B cell (primary cell): ENCODE results near the gene SCUBE1. TPM values are rescaled to one million over a fixed set of nuclear protein-coding genes. Genes with fewer than 3 reads are reported as not detected.

Experiments used
- ATAC-seq: fragments of 200-7000 bp; cut with Tn5 transposase; one replicate; pipeline ENCODE4 v1.10.0; 2021; ENCODE audit warnings: low read depth, mild to moderate bottlenecking, moderate number of reproducible peaks, moderate library complexity
- CTCF ChIA-PET: fragments of 350-600 bp; sonication (Branson Sonifier 250); formaldehyde crosslinking; loops from one replicate; lab custom pipeline; 2021; ENCODE audit warnings: antibody characterized with exemption, inconsistent platforms; lab: Charles Lee
- POLR2A ChIA-PET: fragments of 350-600 bp; sonication (Branson Sonifier 250); formaldehyde crosslinking; loops from one replicate; lab custom pipeline; 2021; ENCODE audit warnings: antibody characterized with exemption; lab: Charles Lee
- DNase-seq: peaks from one replicate; pipeline ENCODE4 v3.0.0; 2013
- H2AFZ ChIP-seq: 2 replicates; pipeline ENCODE4 v1.6.1; 2012; ENCODE audit warnings: mild to moderate bottlenecking, low read depth, low read length; ENCODE audit not compliant: insufficient read depth, poor library complexity, severe bottlenecking
- H3K27ac ChIP-seq, 2 donors: 1 replicate in 1 of 2; 2 replicates in 1 of 2; pipeline ENCODE4 v1.5.1; 2012 to 2013; ENCODE audit warnings: low read length in 2 of 2, mild to moderate bottlenecking in 2 of 2, moderate library complexity in 1 of 2
- H3K27me3 ChIP-seq, 4 experiments: fragments of 200-600 bp in 1 of 4; sonication (generic) in 1 of 4; replicated peaks in 1 of 4; 1 replicate in 2 of 4; 2 replicates in 2 of 4; pipeline versions ENCODE4 v1.6.1 to v1.7.0; 2013 to 2016; ENCODE audit warnings: low read length in 3 of 4, mild to moderate bottlenecking in 2 of 4, mixed read lengths in 1 of 4, moderate library complexity in 1 of 4; ENCODE audit not compliant: insufficient read depth in 4 of 4, control insufficient read depth in 3 of 4; ENCODE audit errors: control extremely low read depth in 1 of 4
- H3K36me3 ChIP-seq, 2 experiments: replicated peaks in 1 of 2; 1 replicate in 1 of 2; 2 replicates in 1 of 2; pipeline versions ENCODE4 v1.6.1 to v1.7.1; 2013; ENCODE audit warnings: low read length in 1 of 2; ENCODE audit not compliant: insufficient read depth in 2 of 2, control insufficient read depth in 1 of 2; ENCODE audit errors: control extremely low read depth in 1 of 2, extremely low read depth in 1 of 2
- H3K4me1 ChIP-seq, 2 donors: fragments of 200-600 bp in 1 of 2; sonication (generic) in 1 of 2; 1 replicate in 1 of 2; 2 replicates in 1 of 2; pipeline versions ENCODE4 v1.5.1 to v1.6.1; 2013 to 2017; ENCODE audit warnings: low read length in 2 of 2; ENCODE audit not compliant: control insufficient read depth in 2 of 2, insufficient read depth in 2 of 2
- H3K4me2 ChIP-seq: replicated peaks from 2 replicates; pipeline ENCODE3; 2012; ENCODE audit warnings: mild to moderate bottlenecking, low read depth, low read length; ENCODE audit not compliant: poor library complexity, severe bottlenecking
- H3K4me3 ChIP-seq, 5 experiments: fragments of 200-600 bp in 1 of 5; sonication (generic) in 1 of 5; 1 replicate in 3 of 5; 2 replicates in 2 of 5; pipeline versions ENCODE4 v1.5.1 to v1.7.0; 2011 to 2016; ENCODE audit warnings: low read length in 4 of 5, mild to moderate bottlenecking in 4 of 5, low read depth in 2 of 5, control low read depth in 1 of 5, moderate library complexity in 1 of 5; ENCODE audit not compliant: insufficient read depth in 1 of 5; ENCODE audit errors: control extremely low read depth in 1 of 5, extremely low read depth in 1 of 5
- H3K79me2 ChIP-seq: fragments of 200-600 bp; sonication (generic); one replicate; pipeline ENCODE4 v1.6.0; 2016; ENCODE audit warnings: low read length; ENCODE audit not compliant: control insufficient read depth, insufficient read depth
- H3K9ac ChIP-seq: fragments of 200-600 bp; sonication (generic); 2 replicates; pipeline ENCODE4 v1.6.1; 2017; ENCODE audit warnings: mild to moderate bottlenecking, low read length, moderate library complexity
- H3K9me3 ChIP-seq, 3 donors: one replicate each; pipeline versions ENCODE4 v1.6.1 to v1.7.1; 2013; ENCODE audit warnings: low read length in 2 of 3; ENCODE audit not compliant: control insufficient read depth in 2 of 3, insufficient read depth in 1 of 3; ENCODE audit errors: control extremely low read depth in 1 of 3
- H4K20me1 ChIP-seq: 2 replicates; pipeline ENCODE4 v1.6.0; 2012; ENCODE audit warnings: mild to moderate bottlenecking, low read length; ENCODE audit not compliant: insufficient read depth, control insufficient read depth, poor library complexity, severe bottlenecking
- H3K27ac Mint-ChIP-seq: one replicate; pipeline ENCODE4 v1.8.0; 2021; ENCODE audit warnings: mixed read lengths
- H3K27me3 Mint-ChIP-seq: one replicate; pipeline ENCODE4 v1.8.0; 2021; ENCODE audit warnings: mixed read lengths
- H3K4me1 Mint-ChIP-seq: one replicate; pipeline ENCODE4 v1.8.0; 2021; ENCODE audit warnings: mixed read lengths
- H3K4me3 Mint-ChIP-seq: one replicate; pipeline ENCODE4 v1.8.0; 2021; ENCODE audit warnings: mixed read lengths
- H3K9me3 Mint-ChIP-seq: one replicate; pipeline ENCODE4 v1.8.0; 2022; ENCODE audit warnings: mixed read lengths; ENCODE audit not compliant: insufficient read depth
- EZH2 ChIP-seq: IDR thresholded peaks from 2 replicates; pipeline ENCODE4 v1.6.1; 2012; ENCODE audit warnings: borderline replicate concordance, low read depth, mild to moderate bottlenecking, moderate library complexity, low read length; ENCODE audit not compliant: insufficient read depth, poor library complexity, severe bottlenecking
- WGBS: methylation state at CpG from one replicate; pipeline ENCODE4 v1.1.5; 2013; ENCODE audit warnings: missing lambda C conversion rate; ENCODE audit not compliant: insufficient coverage; 5-methylcytosine and 5-hydroxymethylcytosine counted together
- intact Hi-C: fragments of 100-400 bp; cut with micrococcal nuclease; formaldehyde crosslinking; loops from one replicate; pipeline ENCODE4 v1.10.0; 2022
- polyA plus RNA-seq: library from polyadenylated mRNA; depleted of rRNA; stranded (reverse); fragments of >200 nt; gene quantifications from 2 replicates; pipeline ENCODE4 v1.2.3, GENCODE V29; 2012
- total RNA-seq, 2 donors: library from RNA; stranded (reverse); fragments of 120-200 nt in 1 of 2; gene quantifications; 1 replicate in 1 of 2; 2 replicates in 1 of 2; pipeline versions ENCODE4 v1.2.3 to v1.2.4, GENCODE V29; 2013 to 2022
- TF ChIP-seq, protein P1 (sequence below): fragments of 200-600 bp; IDR thresholded peaks from one replicate; pipeline ENCODE4 v1.8.0; 2022; ENCODE audit warnings: antibody characterized with exemption, mild to moderate bottlenecking

Gene SCUBE1
- total and polyA plus RNA-seq, 2 donors (not counting 1 experiment from before 2014, with no cell fraction given) = not detected

DNA sequence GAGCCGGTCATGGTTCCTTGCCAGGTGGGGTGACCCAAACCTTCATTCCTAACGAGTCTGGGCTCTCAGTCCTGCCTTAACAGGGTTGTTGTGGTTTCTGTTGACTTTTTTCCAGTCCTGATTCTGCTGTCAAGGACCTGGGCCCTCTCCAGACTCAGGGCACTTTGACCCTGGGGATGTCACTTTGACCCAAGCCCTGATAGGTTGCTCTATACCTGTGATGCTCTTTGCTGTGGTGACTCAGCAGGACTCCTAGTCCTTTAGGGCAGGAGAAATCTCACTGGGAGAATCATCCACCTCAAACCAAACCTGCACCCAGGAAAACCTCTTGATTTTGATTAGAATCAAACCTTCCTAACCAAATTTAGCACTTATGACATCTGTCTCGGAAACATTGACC lies 48.1 kb upstream of the SCUBE1 start:
- POLR2A ChIA-PET = no interaction called here
- H3K4me3 Mint-ChIP-seq = no peak overlapping the region
- 80% methylated on average over 3 of the region's 3 CpGs for whole genome bisulfite sequencing

GRCh38 chr22:43390872-43391271 lies 47.7 kb upstream of the SCUBE1 start:
- no peaks in the 10 kb centered on the region for H3K79me2 ChIP-seq
- H2AFZ ChIP-seq = no peak overlapping the region
- peaks cover 11% of the 10 kb centered on the region for H3K27me3 Mint-ChIP-seq
- ChIA-PET POLR2A (no interaction called here), CTCF (no interaction called here)
- no peaks in the 10 kb centered on the region for H4K20me1 ChIP-seq
- no peak overlapping the region for H3K9ac ChIP-seq
- H3K27ac Mint-ChIP-seq = no peak overlapping the region
- H3K4me2 ChIP-seq = no peak overlapping the region
- TF ChIP-seq EZH2 = no peak
- TF ChIP-seq, protein P1, sequence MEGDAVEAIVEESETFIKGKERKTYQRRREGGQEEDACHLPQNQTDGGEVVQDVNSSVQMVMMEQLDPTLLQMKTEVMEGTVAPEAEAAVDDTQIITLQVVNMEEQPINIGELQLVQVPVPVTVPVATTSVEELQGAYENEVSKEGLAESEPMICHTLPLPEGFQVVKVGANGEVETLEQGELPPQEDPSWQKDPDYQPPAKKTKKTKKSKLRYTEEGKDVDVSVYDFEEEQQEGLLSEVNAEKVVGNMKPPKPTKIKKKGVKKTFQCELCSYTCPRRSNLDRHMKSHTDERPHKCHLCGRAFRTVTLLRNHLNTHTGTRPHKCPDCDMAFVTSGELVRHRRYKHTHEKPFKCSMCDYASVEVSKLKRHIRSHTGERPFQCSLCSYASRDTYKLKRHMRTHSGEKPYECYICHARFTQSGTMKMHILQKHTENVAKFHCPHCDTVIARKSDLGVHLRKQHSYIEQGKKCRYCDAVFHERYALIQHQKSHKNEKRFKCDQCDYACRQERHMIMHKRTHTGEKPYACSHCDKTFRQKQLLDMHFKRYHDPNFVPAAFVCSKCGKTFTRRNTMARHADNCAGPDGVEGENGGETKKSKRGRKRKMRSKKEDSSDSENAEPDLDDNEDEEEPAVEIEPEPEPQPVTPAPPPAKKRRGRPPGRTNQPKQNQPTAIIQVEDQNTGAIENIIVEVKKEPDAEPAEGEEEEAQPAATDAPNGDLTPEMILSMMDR = no peak
- intact Hi-C loops = no loop called here
- DNase-seq (no peak), ATAC-seq (no peak)
- no peak overlapping the region for H3K4me3 ChIP-seq
- H3K9me3 ChIP-seq = no peaks in the 10 kb centered on the region
- H3K9me3 Mint-ChIP-seq = no peaks in the 10 kb centered on the region
- H3K27me3 ChIP-seq = peaks cover 0 to 21% (median 6%) of the 10 kb centered on the region in 4 experiments
- peaks cover 1% of the 10 kb centered on the region in 2 donors for H3K4me1 ChIP-seq
- no peak overlapping the region for H3K27ac ChIP-seq
- WGBS = 84% methylated on average over 4 of the region's 4 CpGs
- no peaks in the 10 kb centered on the region for H3K36me3 ChIP-seq
- peaks cover under 1% of the 10 kb centered on the region for H3K4me1 Mint-ChIP-seq
- H3K4me3 Mint-ChIP-seq = no peak overlapping the region

More for the DNA sequence above, 48.1 kb upstream of the SCUBE1 start:
- H3K4me1 ChIP-seq = no peaks in the 10 kb centered on the region
- no peaks in the 10 kb centered on the region for H4K20me1 ChIP-seq
- CTCF ChIA-PET = no interaction called here
- Mint-ChIP-seq H3K9me3 (no peaks in the 10 kb centered on the region), H3K4me1 (no peaks in the 10 kb centered on the region), H3K27ac (no peak overlapping the region), H3K27me3 (peaks cover 10% of the 10 kb centered on the region)
- peaks cover 0 to 21% (median 6%) of the 10 kb centered on the region in 4 experiments for H3K27me3 ChIP-seq
- H3K9ac ChIP-seq = no peak overlapping the region
- no peak overlapping the region for H3K4me2 ChIP-seq
- no peak for DNase-seq
- no peak overlapping the region for H2AFZ ChIP-seq
- ATAC-seq = no peak
- no peak for TF ChIP-seq EZH2
- TF ChIP-seq, protein P1 = no peak
- no peaks in the 10 kb centered on the region for H3K36me3 ChIP-seq
- no peak overlapping the region for H3K27ac ChIP-seq
- H3K79me2 ChIP-seq = no peaks in the 10 kb centered on the region
- H3K4me3 ChIP-seq = no peak overlapping the region
- intact Hi-C loops = no loop called here
- no peaks in the 10 kb centered on the region for H3K9me3 ChIP-seq
